8988T (cell line): ENCODE results near the gene TASP1.

Experiments
- DNase-seq: peaks from one replicate; pipeline ENCODE4 v3.0.0; 2011

TASP1 gene

DNA sequence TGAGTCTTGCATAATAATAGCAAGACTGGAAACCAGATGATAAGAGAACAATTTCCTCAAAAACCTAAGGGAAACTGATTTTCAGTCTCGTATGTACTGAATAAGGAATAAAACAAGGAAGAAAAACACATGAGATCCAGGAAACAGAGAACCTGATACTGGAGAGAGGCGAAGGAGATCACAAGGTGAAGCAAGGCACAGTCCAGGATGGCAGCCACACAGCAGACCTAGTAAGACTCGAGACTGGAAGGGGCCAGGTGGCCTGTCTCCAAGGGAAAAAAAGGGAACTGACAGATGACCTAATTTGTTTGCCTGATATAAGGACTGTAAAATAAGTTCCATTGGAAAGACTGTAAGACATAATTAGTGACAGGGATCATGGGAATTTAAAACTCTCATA, 71.1 kb downstream of the TASP1 start:
- no peak for DNase-seq

DNA sequence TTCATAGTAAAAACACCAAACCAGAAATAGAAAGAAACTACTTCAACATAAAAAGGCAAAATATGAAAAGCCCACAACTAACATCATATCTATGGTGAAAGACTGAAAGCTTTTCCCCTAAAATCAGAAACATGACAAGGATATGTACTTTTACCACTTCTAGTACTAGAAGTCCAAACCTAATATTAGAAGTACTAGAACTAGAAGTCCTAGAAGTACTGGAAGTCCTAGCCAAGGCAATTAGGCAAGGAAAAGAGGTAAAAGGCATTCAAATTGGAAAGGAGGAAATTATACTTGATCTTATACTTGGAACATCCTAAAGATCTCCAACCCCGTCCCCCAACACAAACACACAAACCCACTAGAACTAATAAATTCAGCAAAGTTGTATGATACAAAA, 74.9 kb downstream of the TASP1 start:
- no peak for DNase-seq

DNA sequence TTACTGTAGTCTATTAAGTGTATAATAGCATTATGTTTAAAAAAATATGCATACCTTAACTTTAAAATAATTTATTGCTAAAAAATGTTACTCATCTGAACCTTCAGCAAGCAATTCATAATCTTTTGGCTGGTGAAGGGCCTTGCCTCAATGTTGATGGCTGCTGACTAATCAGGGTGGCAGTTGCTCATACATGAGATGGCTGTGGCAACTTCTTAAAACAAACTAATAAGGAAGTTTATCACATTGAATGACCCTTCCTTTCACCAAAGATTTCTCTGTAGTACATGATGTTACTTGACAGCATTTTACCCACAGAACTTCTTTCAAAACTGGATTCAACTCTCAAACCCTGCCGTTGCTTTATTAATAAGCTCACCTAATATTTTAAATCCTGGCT, 84.0 kb downstream of the TASP1 start:
- no peak for DNase-seq

DNA sequence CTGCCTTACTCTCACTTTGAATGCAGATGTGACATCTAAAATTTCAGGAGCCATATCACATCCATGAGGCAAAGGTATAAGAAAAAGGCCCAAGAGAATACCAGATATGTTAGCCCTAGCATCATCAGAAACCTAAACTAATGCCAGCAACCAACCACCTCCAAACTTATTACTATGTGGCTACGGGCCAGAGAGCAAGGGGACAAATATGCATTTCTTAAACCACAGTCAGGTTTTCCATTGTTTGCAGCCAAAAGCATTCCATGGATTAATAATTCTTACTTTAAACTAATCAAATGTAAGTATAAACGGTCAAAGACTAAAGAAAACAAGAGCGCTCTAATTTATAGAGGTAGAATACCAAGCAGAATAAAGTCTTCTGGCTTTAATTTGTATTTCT, 84.7 kb downstream of the TASP1 start:
- no peak for DNase-seq

DNA sequence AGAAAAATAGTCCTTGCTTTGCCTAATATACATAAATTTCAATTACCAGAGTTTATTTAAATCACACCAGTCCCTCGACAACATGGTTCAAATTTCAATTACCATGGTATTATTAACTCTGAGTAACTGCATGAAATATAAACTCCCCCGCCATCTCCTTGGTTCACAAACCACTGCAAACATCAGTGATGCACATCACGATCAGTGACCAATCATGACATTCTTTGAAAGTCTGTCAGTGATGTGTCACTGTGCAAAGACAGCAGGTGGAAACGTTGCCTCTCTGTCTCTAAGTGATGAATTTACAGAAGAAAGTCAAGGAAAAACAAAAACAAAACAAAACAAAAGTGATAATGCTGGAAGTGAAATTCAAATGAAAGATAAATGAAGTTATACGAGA, 86.7 kb downstream of the TASP1 start:
- DNase-seq: no peak

DNA sequence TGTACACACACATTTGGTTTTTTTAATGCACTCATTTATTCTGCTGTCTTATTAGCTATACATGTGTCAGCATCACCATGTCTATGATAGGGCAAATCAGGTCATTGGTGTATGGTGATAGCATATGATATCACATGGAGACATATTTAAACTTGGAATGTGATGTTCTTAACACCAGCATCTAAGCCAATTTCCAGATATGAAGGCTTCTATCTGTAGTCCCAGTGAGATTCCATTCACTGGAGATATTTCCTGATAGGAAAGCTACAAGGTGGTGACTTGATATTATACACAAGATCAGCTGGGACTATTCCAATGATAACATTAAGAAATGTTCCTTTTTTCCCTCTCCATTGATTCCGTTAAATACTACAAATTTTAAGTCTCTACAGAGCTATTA, 89.3 kb downstream of the TASP1 start:
- no peak for DNase-seq

DNA sequence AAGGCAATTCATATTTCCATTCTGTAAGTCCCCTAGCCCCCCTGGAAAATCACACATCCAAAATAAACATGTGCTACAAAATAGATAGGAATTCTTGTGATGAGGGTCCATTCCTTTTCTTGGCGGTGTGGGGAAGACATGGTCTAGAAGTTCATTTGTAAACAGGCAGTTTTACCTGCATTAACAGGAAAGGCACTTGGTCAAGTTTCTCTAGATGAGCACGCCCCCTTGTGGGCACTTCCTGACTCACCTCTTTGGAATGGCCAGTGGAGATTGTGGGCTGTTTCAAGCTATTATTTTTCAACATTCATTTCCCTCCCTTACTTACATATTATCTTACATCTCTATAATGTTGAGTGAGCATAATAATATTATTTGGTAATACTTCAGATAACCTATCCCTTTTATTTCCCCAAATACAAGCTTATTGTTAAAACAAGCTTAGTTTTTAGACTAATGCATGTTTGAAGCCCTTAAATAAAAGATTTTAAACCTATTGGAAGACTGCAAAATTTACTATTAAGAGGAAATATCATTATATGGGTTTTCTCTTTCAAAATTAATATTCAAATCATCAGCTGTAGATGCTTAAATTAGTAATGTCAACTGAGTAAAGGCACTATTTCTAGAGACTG, 92.1 kb downstream of the TASP1 start:
- DNase-seq: no peak

DNA sequence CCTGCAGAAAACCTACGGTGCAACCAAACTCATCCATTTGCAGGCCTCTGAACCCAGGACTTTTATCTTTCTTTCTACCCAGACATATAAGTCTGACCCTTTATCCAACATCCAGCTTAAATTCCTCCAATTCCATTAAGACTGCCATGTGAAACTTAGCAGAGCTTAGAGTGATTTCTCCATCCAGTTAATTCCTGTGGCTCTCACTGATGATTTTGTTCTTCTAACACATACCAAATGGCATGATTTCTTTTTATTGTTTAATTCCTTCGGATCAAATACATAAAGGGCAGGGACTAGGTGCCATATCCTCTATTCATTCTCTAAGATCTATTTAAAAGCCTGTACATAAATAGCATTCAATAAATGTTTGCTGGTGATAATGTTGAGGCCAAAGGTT, 92.9 kb downstream of the TASP1 start:
- DNase-seq: no peak

DNA sequence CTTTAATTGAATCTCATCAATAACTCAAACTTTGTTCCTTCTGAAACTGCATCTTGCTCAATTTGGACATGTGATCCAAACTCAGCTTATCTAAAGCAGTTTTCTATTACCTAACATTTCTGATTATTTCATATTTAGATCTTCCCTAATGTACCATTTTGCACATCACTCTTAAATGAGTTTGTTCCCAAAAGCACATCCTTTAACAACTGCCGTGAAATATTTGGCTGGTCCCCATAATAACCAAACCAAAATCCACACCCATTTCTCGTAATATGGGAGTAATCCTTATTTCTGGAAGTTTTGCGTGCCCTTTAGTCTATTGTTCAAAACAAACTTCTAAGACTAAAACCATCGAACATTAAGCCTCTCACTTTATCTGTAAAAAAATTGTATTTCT, 94.9 kb downstream of the TASP1 start:
- no peak for DNase-seq

DNA sequence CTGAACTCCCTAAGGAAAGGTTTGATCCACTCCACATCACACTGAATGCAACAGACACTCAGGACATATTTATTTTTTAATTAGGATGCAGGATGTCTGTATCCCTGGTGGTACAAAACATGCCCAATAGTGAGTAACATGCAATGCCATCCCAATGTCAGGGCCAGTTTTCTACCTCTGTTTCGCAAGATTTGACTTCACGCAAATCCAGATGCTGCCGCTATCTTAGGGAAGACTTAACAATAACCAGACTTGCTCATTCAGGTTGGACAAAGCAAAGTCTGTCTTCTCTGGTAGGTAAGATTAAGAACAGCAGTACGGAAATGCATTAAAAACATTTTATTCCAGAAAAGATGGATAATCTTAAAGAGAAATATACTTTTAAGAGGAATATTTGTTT, 103.1 kb downstream of the TASP1 start:
- no peak for DNase-seq

DNA sequence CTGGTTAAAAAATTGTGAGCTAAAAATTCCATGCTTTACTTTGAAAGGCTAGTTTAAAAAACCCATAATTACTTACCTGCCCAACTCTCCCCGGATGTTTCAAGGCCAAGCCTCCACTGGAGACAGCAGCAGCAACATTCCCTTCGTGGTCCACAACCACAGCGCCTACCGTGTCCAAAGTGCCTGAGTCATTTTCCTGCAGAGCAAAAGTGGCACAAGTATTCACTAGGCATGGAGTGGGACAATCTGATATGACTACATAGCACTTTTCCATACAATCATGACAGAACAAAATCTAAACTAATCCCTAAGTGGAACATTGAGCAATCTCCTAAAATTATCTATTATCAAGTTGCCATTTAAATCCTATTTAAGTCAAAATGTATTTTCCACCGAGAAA, 104.8 kb downstream of the TASP1 start:
- DNase-seq: no peak

DNA sequence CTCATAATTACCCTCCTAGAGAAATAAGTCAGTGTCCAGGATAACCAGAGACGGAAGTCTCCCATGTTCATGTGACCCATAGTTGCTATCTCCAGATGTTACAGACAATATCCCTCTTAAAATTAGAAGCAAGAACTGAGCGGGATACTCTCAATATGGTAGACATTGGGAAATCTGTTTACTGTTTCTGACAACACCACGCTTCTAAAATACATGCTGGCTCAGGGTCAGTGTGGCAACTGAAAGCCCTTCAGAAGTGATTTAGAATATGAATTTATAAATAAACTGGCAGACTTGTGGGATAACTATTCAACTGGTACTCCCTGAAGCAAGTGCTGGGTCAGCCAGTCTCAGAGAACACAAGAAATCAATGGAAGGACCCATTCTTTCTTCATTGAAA, 108.6 kb downstream of the TASP1 start:
- no peak for DNase-seq

DNA sequence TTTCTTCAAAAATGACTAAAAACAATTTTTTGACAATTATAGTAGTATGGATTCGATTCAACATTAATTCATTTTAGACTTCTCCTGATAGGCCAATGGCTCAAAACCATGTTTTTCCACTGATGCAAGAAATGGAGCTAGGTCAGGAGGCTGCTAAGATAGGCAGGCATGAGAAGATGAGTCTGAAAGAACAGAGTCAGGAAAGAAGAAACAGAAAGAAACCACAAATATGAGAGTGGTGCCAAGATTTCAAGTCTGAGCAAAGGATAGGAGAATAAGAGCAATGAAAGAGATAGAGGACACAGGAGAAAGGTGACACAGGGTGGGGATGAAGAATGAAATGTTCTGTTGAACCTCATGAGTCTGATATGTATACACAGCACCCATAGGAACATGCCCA, 112.2 kb downstream of the TASP1 start:
- no peak for DNase-seq

DNA sequence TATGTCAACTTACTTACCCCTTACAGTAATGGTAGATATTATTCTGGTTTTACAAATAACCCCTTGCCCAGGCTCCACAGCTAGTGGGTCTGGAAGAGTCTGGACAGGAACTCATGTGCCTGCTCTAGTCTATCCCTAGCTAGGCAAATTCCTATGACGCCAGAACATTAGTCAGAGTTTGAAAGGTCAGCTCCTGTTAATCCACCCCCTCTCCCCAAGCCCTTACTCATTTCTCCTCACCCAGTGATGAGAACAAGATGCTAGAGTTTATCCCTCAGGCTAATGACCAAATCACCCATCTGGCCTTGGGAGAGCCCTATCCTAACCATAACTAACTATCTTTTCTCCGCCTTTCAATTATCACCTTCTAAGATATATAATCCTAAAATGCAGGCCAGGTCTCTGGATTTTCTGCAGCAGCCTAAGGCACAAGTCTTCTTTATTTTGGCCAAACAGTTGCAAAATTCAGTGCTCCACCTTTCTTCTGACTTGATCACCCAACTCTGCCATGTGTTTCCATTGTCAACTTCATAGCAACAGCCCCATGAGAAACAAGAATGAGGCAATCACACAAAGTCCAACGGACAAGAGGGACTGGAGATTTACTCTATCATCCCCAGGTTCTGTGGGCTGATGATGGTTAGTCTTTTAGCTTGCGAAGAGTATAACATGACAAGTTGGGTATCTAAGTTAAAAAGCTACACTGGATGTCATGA, 113.3 kb downstream of the TASP1 start:
- no peak for DNase-seq

DNA sequence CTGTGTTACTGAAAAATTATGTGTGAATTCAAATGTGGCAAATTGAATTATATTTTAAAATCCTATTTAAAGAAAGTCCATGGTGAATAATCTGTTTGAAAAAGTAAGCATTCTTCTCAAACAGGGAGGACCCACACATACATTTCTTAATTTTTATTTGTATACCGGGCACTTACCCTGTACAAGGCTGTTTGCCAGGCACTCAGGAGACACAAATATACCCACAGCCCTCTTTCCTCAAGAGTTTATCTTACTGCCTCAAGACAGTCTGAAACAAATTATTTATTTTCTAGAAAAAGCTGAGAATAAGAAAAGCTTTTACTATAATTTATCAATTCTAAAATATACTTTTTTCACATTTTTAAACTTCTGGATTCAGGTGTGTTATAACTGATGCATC, 114.4 kb downstream of the TASP1 start:
- no peak for DNase-seq

DNA sequence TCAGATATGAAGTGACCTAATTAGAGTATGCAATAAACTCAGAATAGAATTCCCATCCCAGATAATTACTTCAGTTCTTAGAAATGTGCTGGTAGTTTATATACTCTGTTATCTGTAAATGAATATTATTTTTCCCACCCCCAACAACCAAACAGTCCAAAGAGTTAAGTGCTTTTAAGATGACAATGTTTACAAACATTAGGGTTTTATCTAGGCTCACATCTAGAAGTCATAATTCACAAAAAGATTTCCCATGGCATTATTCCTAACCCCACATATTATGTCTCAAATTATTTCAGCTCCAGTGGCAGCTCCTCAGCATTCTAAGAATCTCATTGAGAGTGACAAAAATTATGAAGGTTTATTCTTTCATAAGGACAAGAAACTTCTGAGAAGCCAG, 120.9 kb downstream of the TASP1 start:
- DNase-seq: no peak

DNA sequence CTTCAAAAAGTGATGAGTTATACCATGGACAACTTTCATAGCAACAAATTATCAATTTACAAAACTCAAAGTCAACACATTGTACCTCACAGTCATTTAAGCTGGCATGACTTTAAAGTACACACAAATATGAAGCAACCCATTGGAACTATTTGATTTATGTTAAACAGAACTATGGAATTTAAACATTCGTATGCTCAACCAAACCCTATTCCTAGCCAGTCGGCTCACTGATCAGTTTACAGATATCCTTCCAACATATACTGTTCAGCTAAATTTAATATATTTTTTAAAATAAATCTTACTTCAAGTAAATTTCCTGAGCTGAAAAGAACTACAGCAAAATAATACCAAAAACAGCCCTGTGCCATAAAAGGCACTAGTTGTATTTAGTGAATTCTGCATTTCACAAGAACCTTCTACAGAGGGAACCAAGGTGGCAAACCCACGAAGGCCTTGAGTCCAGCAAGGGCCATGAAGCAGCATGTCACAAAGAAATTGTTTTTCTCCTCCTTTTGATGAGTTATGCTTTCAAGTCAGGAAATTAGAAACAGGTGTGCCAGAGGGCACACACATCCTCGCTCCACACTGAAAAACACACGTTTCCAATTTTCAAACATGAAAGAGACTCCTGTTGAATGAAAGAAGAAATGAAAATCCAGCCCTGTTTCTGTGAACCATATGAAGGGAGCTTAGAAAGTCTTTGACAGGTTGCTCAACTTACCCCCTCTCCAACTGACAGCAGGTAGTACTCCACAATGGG, 122.8 kb downstream of the TASP1 start:
- no peak for DNase-seq

DNA sequence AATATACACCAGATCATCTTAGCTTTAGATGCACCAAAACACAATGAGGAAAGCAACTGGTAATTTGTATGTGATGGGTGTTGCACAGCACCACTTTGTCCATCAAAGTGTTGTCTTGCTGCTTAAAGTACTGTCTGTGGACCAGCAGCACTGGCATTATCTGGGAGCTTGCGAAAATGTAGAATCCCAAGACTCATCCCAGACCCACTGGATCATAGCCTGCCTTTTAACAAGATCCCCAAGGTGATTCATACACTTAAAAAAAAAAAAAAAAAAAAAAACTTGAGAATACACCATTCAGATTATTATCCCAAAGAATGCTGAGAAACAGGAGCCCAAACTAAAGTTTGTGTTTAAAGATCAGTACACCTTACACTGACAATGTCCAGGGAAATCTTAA, 123.4 kb downstream of the TASP1 start:
- no peak for DNase-seq

DNA sequence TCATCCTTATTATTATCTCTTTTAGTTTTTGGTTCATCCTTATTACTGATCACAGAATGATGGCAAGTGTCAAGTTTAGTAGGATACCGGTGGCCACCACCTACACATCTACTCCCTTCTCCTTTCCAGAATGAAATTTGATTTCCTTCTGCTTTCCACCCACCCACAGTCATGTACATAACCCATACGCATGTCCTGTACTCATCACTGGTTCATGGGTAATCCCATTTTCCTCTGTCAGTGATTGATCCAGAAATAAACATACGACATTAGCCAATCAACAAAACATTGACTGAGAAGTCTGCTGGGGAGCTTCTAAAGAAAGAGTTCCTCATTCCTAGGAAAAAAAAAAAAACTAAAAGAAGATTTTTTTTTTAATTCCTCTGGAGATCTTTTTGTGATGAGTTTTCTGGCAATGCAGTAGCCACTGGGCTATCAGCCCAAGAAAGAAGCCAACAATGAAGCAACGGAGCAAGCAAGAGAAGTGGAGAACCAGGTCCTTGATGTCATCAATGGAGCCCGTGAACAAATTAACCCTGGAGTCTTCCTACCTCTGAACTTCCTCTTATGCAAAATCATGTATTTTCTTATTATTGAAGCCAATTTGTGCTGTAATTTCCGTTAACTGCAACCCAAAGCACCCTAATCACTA, 127.8 kb downstream of the TASP1 start:
- DNase-seq: no peak

DNA sequence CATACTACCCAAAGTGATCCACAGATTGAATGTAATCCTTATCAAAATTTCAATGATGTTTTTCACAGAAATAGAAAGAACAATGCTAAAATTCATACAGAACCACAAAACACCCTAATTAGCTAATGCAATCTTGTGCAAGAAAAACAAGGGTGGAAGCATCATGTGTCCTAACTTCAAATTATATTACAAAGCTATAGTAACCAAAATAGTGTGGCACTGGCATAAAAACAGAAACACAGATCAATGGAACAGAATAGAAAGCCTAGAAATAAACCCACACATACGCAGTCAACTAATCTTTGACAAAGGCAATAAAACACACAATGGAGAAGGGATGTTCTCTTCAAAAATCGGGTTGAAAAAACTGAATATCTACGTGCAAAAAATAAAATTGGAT, 131.1 kb downstream of the TASP1 start:
- DNase-seq: no peak

DNA sequence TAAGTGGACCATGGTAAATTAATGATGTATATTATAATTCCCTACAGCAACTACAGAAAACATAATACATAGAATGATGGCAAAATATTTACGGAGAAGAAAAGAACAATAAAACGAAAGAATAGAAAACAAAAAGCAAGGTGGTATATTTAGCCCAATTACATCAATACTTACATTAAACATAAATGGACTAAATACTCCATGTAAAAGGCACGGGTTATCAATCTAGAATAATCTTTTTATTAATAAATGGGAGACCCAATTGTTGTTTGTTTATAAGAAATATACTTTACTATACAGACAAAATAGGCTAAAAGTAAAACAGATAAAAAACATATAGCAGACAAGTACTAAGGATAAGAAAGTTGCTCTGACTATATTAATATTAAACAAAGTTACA, 137.2 kb downstream of the TASP1 start:
- no peak for DNase-seq

DNA sequence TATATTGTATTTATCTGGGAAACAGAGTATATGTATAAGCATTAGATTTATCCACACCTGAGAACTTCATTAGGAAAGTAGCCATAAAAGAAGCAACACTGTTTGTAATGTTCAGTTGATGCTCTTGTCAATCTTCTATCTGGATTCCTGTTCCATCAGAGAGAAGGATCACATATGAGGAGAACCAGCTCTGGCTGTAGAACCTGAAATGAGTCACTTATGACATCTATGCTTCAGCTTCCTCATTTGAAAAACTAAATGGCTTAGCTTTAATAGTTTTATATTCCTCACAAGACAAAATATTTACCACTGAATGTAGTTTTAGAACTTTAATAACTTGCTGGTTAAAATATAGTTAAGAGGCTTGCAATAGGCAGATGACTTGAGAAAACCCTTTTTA, 144.7 kb downstream of the TASP1 start:
- no peak for DNase-seq

DNA sequence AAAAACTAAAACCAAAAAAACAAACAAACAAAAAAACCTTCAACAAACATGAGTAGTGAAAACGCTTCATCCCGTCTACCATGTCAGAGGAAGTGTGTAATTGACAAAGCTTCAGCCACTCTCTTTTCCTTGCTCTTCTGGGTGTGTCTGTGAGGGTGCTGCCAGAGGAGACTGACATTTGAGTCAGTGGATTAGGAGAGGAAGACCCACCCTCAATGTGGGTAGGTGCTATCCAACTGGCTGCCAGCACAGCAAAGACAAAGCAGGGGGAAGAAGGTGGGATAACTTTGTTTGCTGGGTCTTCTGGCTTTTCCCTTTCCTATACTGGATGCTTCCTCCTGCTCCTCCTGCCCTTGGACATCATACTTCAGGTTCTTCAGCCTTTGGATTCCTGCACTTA, 145.6 kb downstream of the TASP1 start:
- no peak for DNase-seq

DNA sequence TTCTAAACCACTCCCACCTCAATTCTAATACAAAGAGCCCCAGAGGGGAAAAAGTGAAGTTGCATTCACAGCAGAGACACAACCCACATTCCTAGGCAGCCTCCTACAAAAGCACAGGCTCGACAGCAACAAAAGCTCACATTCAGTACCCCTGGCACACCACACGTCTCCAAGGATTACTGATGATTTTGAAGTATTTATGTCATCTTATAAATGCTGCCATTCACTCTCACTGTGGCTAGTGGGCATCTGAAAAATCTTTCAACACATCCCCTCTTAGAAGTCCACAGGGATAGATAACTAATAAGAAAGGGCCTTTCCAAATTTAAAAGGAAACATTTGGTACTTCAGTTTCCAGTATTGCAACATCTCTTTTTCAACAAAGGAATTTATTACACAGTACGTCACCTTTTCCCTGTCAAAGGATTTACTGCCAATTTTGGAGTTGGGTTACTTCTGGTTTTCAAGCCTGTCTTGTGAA, 146.7 kb downstream of the TASP1 start:
- DNase-seq: no peak
